Measurements from ENCODE around the gene WDR6. TPM values are rescaled to one million over a fixed set of nuclear protein-coding genes. Genes with fewer than 3 reads are reported as not detected.

WDR6 gene
- total RNA-seq, 1 donor: 98.4 TPM

DNA sequence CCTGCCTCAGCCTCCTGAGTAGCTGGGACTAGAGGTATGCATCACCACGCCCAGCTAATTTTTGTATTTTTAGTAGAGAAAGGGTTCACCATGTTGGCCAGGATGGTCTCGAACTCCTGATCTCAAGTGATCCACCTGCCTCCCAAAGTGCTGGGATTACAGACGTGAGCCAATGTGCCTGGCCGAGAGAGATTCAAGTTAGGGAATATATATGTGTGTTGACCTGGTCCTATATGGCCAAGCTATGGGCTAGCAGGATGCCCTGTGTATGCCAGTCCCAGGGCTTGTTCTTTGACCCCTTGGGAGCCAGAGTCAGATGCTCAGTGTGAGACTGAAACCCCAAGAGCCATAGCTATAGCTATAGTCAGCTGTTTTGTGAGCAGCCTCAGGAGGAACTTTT is 16.6 kb downstream of the WDR6 start:
- no peak for TF ChIP-seq CTCF (IDR thresholded peaks at IDR 0.05; ENCODE audit: extremely low read depth, low read depth, low read length)
- Histone ChIP-seq H2AFZ (ENCODE audit: low read length) (no peak overlapping the region), H3K9me3 (ENCODE audit: low read depth, low read length) (no peaks in the 10 kb centered on the region), H3K36me3 (ENCODE audit: insufficient read depth, low read length) (peaks cover 50% of the 10 kb centered on the region), H3K4me1 (ENCODE audit: insufficient read depth, low read length) (peaks cover 43% of the 10 kb centered on the region), H3K27ac (ENCODE audit: low read depth, low read length) (no peak overlapping the region), H3K79me2 (ENCODE audit: insufficient read depth, low read length) (peaks cover 83% of the 10 kb centered on the region), H3K27me3 (ENCODE audit: insufficient read depth, low read length) (no peaks in the 10 kb centered on the region), H3K4me3 (ENCODE audit: insufficient read depth, low read length) (no peak overlapping the region), H4K20me1 (ENCODE audit: insufficient read depth, low read length) (peaks cover 21% of the 10 kb centered on the region), H3K4me2 (ENCODE audit: insufficient read depth, low read length) (no peak overlapping the region)
- DNase-seq (ENCODE audit: insufficient read length, low spot score, missing footprints): no peak

GRCh38 chr3:49024449-49024848 is 17.3 kb downstream of the WDR6 start:
- peaks cover 22% of the 10 kb centered on the region for H4K20me1 ChIP-seq (ENCODE audit: insufficient read depth, low read length)
- H3K4me3 ChIP-seq (ENCODE audit: insufficient read depth, low read length): no peak overlapping the region
- TF ChIP-seq CTCF (IDR thresholded peaks at IDR 0.05; ENCODE audit: extremely low read depth, low read depth, low read length): no peak
- H3K27me3 ChIP-seq (ENCODE audit: insufficient read depth, low read length): no peaks in the 10 kb centered on the region
- H3K79me2 ChIP-seq (ENCODE audit: insufficient read depth, low read length): peaks cover 86% of the 10 kb centered on the region
- H3K4me2 ChIP-seq (ENCODE audit: insufficient read depth, low read length): no peak overlapping the region
- no peaks in the 10 kb centered on the region for H3K9me3 ChIP-seq (ENCODE audit: low read depth, low read length)
- H2AFZ ChIP-seq (ENCODE audit: low read length): no peak overlapping the region
- peaks cover 45% of the 10 kb centered on the region for H3K4me1 ChIP-seq (ENCODE audit: insufficient read depth, low read length)
- no peak overlapping the region for H3K27ac ChIP-seq (ENCODE audit: low read depth, low read length)
- no peak for DNase-seq (ENCODE audit: insufficient read length, low spot score, missing footprints)
- peaks cover 50% of the 10 kb centered on the region for H3K36me3 ChIP-seq (ENCODE audit: insufficient read depth, low read length)

GRCh38 chr3:49025005-49025792 is 18.0 kb downstream of the WDR6 start:
- no peak overlapping the region for H3K4me2 ChIP-seq (ENCODE audit: insufficient read depth, low read length)
- H3K4me1 ChIP-seq (ENCODE audit: insufficient read depth, low read length): peaks cover 41% of the 10 kb centered on the region
- no peak for TF ChIP-seq CTCF (IDR thresholded peaks at IDR 0.05; ENCODE audit: extremely low read depth, low read depth, low read length)
- H4K20me1 ChIP-seq (ENCODE audit: insufficient read depth, low read length): peaks cover 22% of the 10 kb centered on the region
- H3K36me3 ChIP-seq (ENCODE audit: insufficient read depth, low read length): peaks cover 54% of the 10 kb centered on the region
- H3K79me2 ChIP-seq (ENCODE audit: insufficient read depth, low read length): peaks cover 79% of the 10 kb centered on the region
- H3K27ac ChIP-seq (ENCODE audit: low read depth, low read length): peak overlapping the region; percentile 18
- no peaks in the 10 kb centered on the region for H3K9me3 ChIP-seq (ENCODE audit: low read depth, low read length)
- H3K4me3 ChIP-seq (ENCODE audit: insufficient read depth, low read length): no peak overlapping the region
- H2AFZ ChIP-seq (ENCODE audit: low read length): no peak overlapping the region
- no peaks in the 10 kb centered on the region for H3K27me3 ChIP-seq (ENCODE audit: insufficient read depth, low read length)
- peak; percentile 59 for DNase-seq (ENCODE audit: insufficient read length, low spot score, missing footprints)

DNA sequence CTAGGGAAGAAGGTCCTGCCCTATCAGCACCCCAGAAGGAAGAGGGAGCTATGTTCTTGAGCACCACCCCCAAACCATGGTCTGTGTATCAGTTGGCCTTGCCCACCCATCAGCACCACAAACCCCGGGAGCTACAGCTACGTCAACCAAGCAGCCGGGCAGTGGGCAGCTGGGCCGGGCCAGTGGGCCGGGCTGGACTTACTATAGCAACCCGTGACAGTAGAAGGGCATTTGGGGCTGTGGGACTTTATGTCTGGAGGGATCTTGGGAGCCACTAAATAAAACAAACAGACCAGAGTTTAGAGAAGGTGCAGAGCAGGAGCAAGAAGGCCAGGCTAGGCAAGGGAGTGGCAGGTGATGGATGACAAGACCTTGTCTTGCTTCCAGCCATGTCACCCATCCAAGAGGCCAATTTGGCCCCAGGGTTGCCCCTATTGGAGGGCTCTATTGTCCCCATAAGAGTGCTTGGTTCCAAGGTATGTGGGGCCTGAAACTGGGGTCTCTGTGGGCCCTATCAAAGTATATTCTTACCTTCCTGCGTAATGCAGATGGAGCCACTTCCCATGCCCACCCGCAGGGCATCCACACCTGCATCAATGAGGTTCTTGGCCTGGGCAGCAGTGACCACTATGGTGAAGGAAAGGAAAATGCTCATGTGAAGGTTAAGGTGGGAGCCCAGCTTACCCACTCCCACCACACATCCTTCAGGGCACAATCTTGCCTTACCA is 18.8 kb downstream of the WDR6 start:
- Histone ChIP-seq H3K9me3 (ENCODE audit: low read depth, low read length) (no peaks in the 10 kb centered on the region), H3K79me2 (ENCODE audit: insufficient read depth, low read length) (peaks cover 71% of the 10 kb centered on the region), H3K36me3 (ENCODE audit: insufficient read depth, low read length) (peaks cover 59% of the 10 kb centered on the region), H3K4me1 (ENCODE audit: insufficient read depth, low read length) (peaks cover 38% of the 10 kb centered on the region), H2AFZ (ENCODE audit: low read length) (no peak overlapping the region), H3K27me3 (ENCODE audit: insufficient read depth, low read length) (no peaks in the 10 kb centered on the region), H3K4me3 (ENCODE audit: insufficient read depth, low read length) (no peak overlapping the region), H3K27ac (ENCODE audit: low read depth, low read length) (peak overlapping the region; percentile 18), H4K20me1 (ENCODE audit: insufficient read depth, low read length) (peaks cover 22% of the 10 kb centered on the region), H3K4me2 (ENCODE audit: insufficient read depth, low read length) (no peak overlapping the region)
- no peak for TF ChIP-seq CTCF (IDR thresholded peaks at IDR 0.05; ENCODE audit: extremely low read depth, low read depth, low read length)
- DNase-seq (ENCODE audit: insufficient read length, low spot score, missing footprints): no peak

Data from osteoblast (primary cell).